Measurements from ENCODE around the gene TCF3. TPM values are rescaled to one million over a fixed set of nuclear protein-coding genes. Genes with fewer than 3 reads are reported as not detected.

Gene TCF3
- total RNA-seq, 1 experiment from 2014 or later: 208 TPM

- RAD21 ChIA-PET (ENCODE audit: low non-redundant PET in 1 of 2, low total read pairs in 2 of 2, uncharacterized antibody in 2 of 2, unreplicated experiment in 2 of 2): no interaction called here
- H4K20me1 ChIP-seq (ENCODE audit: insufficient read depth): no peaks in the 10 kb centered on the region
- no TSS peak for BruUV-seq (replicated peaks)
- ATAC-seq (no peak), DNase-seq (ENCODE audit: low read depth, low spot score) (no peak)
- no peak overlapping the region for H2AFZ ChIP-seq (ENCODE audit: low read depth, low read length, poor library complexity, severe bottlenecking)
- peaks cover 87% of the 10 kb centered on the region for H3K79me2 ChIP-seq (ENCODE audit: insufficient read depth, low read length)
- no peaks in the 10 kb centered on the region for H3K9me2 ChIP-seq (ENCODE audit: insufficient read depth)
- no peak overlapping the region for H3K4me2 ChIP-seq (ENCODE audit: low read length)
- no peaks in the 10 kb centered on the region for H3K9me3 ChIP-seq (ENCODE audit: control insufficient read depth in 1 of 2, insufficient read depth in 1 of 2, low read depth in 1 of 2, low read length in 2 of 2)
- peaks cover 20 to 39% of the 10 kb centered on the region in 2 experiments for H3K36me3 ChIP-seq (ENCODE audit: control insufficient read depth in 1 of 2, insufficient read depth in 2 of 2, low read length in 2 of 2)
- H3K4me1 ChIP-seq (ENCODE audit: control insufficient read depth in 1 of 2, insufficient read depth in 2 of 2, low read length in 2 of 2): peaks cover 5 to 11% of the 10 kb centered on the region in 2 experiments; a peak in 3 of 4 replicates
- CTCF ChIA-PET: no interaction called here
- intact Hi-C loops (cut with micrococcal nuclease): no loop called here
- no peak overlapping the region for H3K4me3 ChIP-seq (replicated peaks in 1 of 2; ENCODE audit: low read depth in 1 of 2, low read length in 2 of 2)
- POLR2A ChIA-PET: no interaction called here
- TF ChIP-seq JUND (IDR thresholded peaks at IDR 0.05) (no peak), ELF1 (IDR thresholded peaks at IDR 0.05; ENCODE audit: borderline replicate concordance, low read depth) (no peak), SRF (IDR thresholded peaks at IDR 0.05; ENCODE audit: low read depth) (no peak), ZBTB33 (IDR thresholded peaks at IDR 0.05; ENCODE audit: extremely low read depth, insufficient replicate concordance, low read length) (no peak), POLR2A (IDR thresholded peaks at IDR 0.05; ENCODE audit: borderline replicate concordance, extremely low read depth, insufficient read depth, insufficient read length) (no peak), CBX3 (IDR thresholded peaks at IDR 0.05; ENCODE audit: low read depth) (no peak), MAX (IDR thresholded peaks at IDR 0.05) (no peak), ZNF274 (IDR thresholded peaks at IDR 0.05; ENCODE audit: low read depth, low read length) (no peak), CEBPB (IDR thresholded peaks at IDR 0.05; ENCODE audit: low read depth) (no peak), TCF7L2 (IDR thresholded peaks at IDR 0.05; ENCODE audit: borderline replicate concordance, extremely low read depth, insufficient read depth, insufficient read length) (no peak)
- no peaks in the 10 kb centered on the region for H3K27me3 ChIP-seq (ENCODE audit: insufficient read depth, low read length)
- H3K27ac ChIP-seq (ENCODE audit: low read depth, low read length): no peak overlapping the region
- no peak overlapping the region for H3K9ac ChIP-seq (ENCODE audit: low read length)
Observed at GRCh38 chr19:1646149-1646548, 6.3 kb downstream of the TCF3 start.

Measured in HCT116 (cell line).